Measurements from ENCODE around the gene SPI1.

GRCh38 chr11:47409440-47410369 lies 31.4 kb upstream of the SPI1 start:
- no peak for TF ChIP-seq ZNF302 (CRISPR knock-in tag; IDR thresholded peaks at IDR 0.05)
- TF ChIP-seq, protein P1, sequence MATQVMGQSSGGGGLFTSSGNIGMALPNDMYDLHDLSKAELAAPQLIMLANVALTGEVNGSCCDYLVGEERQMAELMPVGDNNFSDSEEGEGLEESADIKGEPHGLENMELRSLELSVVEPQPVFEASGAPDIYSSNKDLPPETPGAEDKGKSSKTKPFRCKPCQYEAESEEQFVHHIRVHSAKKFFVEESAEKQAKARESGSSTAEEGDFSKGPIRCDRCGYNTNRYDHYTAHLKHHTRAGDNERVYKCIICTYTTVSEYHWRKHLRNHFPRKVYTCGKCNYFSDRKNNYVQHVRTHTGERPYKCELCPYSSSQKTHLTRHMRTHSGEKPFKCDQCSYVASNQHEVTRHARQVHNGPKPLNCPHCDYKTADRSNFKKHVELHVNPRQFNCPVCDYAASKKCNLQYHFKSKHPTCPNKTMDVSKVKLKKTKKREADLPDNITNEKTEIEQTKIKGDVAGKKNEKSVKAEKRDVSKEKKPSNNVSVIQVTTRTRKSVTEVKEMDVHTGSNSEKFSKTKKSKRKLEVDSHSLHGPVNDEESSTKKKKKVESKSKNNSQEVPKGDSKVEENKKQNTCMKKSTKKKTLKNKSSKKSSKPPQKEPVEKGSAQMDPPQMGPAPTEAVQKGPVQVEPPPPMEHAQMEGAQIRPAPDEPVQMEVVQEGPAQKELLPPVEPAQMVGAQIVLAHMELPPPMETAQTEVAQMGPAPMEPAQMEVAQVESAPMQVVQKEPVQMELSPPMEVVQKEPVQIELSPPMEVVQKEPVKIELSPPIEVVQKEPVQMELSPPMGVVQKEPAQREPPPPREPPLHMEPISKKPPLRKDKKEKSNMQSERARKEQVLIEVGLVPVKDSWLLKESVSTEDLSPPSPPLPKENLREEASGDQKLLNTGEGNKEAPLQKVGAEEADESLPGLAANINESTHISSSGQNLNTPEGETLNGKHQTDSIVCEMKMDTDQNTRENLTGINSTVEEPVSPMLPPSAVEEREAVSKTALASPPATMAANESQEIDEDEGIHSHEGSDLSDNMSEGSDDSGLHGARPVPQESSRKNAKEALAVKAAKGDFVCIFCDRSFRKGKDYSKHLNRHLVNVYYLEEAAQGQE (IDR thresholded peaks at IDR 0.05), result no peak
- TF ChIP-seq SREBF2 (IDR thresholded peaks at IDR 0.05), result no peak
- TF ChIP-seq CTCF (IDR thresholded peaks at IDR 0.05), result no peak
- no peak for TF ChIP-seq POLR2A (IDR thresholded peaks at IDR 0.05; ENCODE audit: low read length)
- TF ChIP-seq CEBPB (IDR thresholded peaks at IDR 0.05), result no peak
- TF ChIP-seq, protein P2, sequence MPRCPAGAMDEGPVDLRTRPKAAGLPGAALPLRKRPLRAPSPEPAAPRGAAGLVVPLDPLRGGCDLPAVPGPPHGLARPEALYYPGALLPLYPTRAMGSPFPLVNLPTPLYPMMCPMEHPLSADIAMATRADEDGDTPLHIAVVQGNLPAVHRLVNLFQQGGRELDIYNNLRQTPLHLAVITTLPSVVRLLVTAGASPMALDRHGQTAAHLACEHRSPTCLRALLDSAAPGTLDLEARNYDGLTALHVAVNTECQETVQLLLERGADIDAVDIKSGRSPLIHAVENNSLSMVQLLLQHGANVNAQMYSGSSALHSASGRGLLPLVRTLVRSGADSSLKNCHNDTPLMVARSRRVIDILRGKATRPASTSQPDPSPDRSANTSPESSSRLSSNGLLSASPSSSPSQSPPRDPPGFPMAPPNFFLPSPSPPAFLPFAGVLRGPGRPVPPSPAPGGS (IDR thresholded peaks at IDR 0.05), result no peak
- TF ChIP-seq JUNB (IDR thresholded peaks at IDR 0.05), result no peak
- TF ChIP-seq KDM1A (IDR thresholded peaks at IDR 0.05; ENCODE audit: low read depth), result no peak
- no peak for TF ChIP-seq HDAC2 (IDR thresholded peaks at IDR 0.05)
- TF ChIP-seq, protein P3, sequence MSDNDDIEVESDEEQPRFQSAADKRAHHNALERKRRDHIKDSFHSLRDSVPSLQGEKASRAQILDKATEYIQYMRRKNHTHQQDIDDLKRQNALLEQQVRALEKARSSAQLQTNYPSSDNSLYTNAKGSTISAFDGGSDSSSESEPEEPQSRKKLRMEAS (IDR thresholded peaks at IDR 0.05), result no peak

All from A549 (cell line).